Measurements from ENCODE around the gene NELFB. TPM values are rescaled to one million over a fixed set of nuclear protein-coding genes. Genes with fewer than 3 reads are reported as not detected.

Gene NELFB
- total RNA-seq, 1 experiment from 2014 or later: 41.9 TPM

DNA sequence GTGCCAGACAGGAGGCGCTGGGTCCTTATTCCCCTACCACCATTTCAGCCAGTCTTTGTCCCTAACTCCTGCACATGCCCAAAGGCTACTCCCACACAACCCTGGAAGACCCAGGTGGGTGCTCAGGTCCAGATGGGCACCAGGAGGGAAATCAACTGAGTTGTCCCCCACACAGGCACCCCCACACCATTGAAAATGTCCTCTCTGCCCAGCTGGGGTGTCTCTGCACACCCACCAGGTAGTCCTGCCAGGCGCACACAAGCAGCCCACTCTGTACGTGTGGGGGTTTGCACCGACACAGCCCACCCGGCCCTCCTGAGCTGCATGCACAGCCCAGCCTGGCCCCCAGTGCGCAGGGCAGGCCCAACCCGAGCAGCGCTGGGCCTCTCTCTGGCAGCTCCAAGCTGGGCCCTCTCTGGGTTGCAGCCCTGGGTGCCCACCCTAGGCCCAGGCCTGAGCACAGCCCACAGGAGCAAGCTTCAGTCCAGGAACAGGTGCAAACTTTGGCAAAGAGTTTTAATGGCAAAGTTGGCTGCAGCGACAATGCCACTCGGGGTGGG lies 35.3 kb upstream of the NELFB start:
- no peak for DNase-seq (ENCODE audit: low read depth in 1 of 2, low spot score in 2 of 2)
- Histone ChIP-seq H3K4me3 (no peak overlapping the region), H3K36me3 (peaks cover 37% of the 10 kb centered on the region), H3K27ac (no peak overlapping the region), H3K27me3 (replicated peaks) (no peaks in the 10 kb centered on the region), H3K4me1 (replicated peaks) (peaks cover 25% of the 10 kb centered on the region), H3K9me3 (replicated peaks) (no peaks in the 10 kb centered on the region)

DNA sequence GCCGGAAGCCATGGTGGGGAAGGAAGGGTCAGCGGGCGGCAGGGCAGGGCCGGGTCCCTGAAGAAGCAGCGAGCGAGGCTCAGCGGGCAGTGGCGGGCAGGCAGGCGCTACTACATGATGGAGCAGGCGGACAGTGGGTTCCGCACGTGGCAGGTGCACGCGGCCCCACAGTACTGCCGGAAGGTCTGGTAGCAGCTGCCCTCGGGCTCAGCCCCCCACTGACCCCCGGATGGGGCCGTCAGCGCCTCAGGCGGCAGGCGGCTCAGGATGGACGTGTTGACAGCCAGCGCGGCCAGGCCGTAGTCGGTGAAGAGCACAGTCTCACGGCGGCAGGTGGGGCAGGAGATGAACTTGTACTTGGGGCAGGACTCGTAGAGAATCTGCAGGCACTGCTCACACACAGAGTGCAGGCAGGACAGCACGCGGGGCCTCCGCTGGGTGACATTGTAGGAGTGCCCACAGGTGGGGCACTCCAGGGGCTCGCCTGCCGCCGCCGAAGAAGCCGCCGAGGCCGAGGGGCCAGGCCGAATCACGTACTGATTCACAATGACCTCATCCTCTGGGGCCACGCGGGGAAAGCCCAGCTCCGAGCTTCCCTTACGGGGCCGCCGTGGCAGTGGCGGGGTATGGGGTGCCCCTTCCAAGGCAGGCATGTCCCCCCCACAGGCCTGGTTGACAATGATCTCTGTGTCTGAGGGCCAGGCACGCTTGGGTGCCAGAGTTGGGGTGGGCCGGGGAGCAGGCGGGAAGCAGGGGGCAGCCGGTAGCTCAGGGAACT lies 34.6 kb upstream of the NELFB start:
- H3K36me3 ChIP-seq: peaks cover 32% of the 10 kb centered on the region
- H3K9me3 ChIP-seq (replicated peaks): no peaks in the 10 kb centered on the region
- no peak overlapping the region for H3K27ac ChIP-seq
- no peaks in the 10 kb centered on the region for H3K27me3 ChIP-seq (replicated peaks)
- DNase-seq (ENCODE audit: low read depth in 1 of 2, low spot score in 2 of 2): no peak
- no peak overlapping the region for H3K4me3 ChIP-seq
- peaks cover 25% of the 10 kb centered on the region for H3K4me1 ChIP-seq (replicated peaks)

DNA sequence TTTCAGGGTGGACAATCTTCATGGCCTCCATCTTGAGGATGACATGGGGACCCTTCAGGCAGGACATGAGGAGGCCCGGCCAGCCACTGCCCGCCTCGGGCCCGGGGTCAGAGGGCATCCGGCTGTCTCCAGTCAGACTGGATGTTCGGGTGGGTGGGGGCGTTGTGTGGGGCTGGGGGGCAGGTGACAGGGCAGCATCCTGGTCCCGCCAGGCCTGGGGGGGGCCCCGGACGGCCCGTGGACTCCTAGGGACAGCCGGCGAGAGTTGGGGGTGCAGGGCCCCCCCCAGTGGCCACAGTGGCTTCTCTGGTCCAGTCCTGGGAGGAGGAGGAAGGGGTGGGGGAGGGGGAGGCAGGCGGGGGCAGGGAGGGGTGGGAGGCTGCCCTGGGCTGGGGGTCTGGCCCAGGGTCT lies 34.0 kb upstream of the NELFB start:
- Histone ChIP-seq H3K27me3 (replicated peaks) (no peaks in the 10 kb centered on the region), H3K4me3 (no peak overlapping the region), H3K4me1 (replicated peaks) (peaks cover 25% of the 10 kb centered on the region), H3K27ac (no peak overlapping the region), H3K9me3 (replicated peaks) (no peaks in the 10 kb centered on the region), H3K36me3 (peaks cover 26% of the 10 kb centered on the region)
- DNase-seq (ENCODE audit: low read depth in 1 of 2, low spot score in 2 of 2): no peak

DNA sequence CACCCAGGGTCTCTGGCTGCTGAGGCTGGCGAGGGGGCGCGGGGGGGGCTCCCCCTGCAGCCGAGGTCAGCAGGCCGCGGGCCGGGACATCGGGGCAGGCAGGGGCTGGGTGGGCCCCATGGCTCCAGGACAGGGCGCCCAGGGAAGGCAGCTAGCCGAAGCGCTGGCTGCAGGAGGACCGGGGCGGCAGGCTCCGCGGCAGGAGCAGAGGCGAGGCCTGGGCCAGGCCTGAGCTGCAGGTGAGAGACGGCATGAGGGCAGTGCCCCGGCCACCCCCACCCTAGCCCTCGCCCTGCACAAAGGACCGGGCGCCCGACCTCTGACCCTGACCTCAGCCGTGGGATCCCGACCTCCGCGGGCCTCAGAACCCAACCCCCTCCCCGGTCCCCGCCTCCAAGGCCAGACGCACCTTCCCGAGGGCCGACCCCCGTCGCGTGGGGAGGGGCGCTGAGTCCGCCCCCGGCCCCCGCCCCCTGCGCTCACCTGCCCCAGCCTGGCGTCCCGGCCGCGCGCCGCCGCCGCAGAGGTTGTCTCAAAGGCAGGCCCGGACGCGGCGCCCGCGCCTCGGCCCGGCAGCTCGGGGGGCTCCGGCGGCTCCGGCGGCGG lies 33.5 kb upstream of the NELFB start:
- H3K27me3 ChIP-seq (replicated peaks): no peaks in the 10 kb centered on the region
- H3K4me3 ChIP-seq: no peak overlapping the region
- no peak for DNase-seq (ENCODE audit: low read depth in 1 of 2, low spot score in 2 of 2)
- H3K36me3 ChIP-seq: peaks cover 21% of the 10 kb centered on the region
- peaks cover 25% of the 10 kb centered on the region for H3K4me1 ChIP-seq (replicated peaks)
- no peaks in the 10 kb centered on the region for H3K9me3 ChIP-seq (replicated peaks)
- no peak overlapping the region for H3K27ac ChIP-seq

DNA sequence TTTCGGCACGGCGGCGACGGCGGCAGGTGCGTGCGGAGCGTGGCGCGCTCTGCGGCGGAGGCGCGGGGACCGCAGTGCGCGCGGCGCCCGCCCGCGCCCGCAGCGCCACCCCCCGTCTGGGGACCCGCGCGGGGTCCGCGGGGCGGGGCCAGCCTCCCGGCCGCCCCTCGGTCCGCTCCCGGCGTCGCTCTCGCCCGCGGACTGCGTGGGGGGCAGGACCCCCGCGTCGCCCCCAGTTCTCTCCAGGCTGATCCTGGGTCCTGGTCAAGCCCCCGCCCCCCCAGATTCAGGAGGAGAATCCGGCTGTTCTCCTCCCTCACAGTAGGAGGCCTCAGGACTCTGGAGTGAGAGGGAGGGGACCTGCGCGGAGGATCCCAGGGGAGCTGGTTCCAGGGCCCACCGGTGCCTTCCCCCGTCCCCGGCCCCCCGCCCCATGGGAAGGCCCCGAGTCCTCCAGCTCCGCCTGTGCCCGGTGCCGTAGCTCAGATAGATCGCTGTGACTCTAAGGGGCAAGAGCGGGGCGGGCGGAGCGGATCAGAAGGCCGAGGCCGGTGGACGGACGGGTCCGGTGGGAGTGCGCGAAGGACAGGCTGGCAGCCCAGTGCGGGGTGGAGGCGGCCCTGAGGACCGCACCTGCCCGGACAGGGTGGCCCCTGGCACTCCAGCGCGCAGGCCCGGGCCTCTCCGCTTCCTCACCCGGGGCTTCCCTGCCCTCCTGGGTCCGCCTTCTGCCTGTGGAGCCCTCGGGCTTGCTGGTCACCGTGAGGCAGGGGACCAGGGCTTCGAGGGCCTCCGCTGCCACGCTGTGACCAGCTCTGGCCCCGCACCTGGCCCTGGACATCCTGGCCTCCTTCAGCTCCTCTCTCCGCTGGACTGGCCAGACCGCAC lies 32.7 kb upstream of the NELFB start, which contains the start of gene RNF208:
Gene RNF208 (minus strand): TSS at position 51 of the 888 bp plus-strand sequence. CDS start 1,028 bp downstream, outside the sequence.
- Histone ChIP-seq H3K4me3 (peak within 1 kb of the TSS; percentile 82), H3K27me3 (replicated peaks) (no peaks in the 10 kb centered on the region), H3K9me3 (replicated peaks) (no peaks in the 10 kb centered on the region), H3K27ac (no peak within 1 kb of the TSS), H3K36me3 (peaks cover 19% of the 10 kb centered on the region), H3K4me1 (replicated peaks) (peaks cover 29% of the 10 kb centered on the region)
- DNase-seq (ENCODE audit: low read depth in 1 of 2, low spot score in 2 of 2): no peak

DNA sequence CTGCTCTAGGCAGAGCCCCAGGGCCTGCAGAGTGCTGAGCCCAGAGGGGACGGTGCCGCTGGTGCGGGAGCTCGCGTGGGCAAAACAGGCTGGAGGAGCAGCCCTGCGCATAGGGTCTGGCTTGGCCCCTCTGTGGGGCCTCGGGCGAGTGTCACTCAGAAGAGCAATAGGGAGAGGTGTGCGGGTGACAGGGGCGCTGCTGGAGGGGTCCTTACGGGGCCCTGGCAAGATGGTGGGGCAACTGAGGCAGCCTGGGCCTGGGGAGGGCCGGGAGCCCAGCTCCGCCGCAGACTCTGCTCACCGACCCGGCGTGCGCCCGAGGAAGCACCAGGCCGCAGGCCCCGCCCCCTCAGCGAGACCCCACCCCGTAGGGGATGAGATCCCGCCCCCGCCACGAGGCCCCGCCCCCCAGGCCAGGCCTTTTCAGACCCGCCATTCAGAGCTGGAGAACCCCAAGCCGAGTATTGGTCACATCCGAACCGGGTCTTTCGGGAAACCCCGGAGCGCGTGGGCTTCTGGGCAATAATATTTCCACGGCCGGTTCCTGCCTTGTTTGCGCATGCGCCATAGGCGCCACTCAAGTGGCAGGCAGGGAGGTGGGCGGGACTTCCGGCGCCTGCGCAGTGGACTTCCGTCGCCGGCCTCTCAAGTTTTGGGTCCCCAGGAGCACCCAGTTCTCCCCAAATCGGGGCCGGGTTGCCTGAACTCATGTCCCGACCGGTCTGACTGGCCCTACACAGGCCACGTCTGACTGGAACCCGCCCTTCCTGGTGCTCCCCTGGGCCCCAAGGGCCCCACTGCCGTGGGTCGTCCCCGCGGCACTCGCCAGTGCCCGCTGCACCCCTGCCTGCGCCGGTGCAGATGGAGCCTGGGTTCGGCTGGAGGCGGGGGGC lies 31.8 kb upstream of the NELFB start:
- peak; percentile 88 to 98 for DNase-seq (ENCODE audit: low read depth in 1 of 2, low spot score in 2 of 2)
- peaks cover 27% of the 10 kb centered on the region for H3K4me1 ChIP-seq (replicated peaks)

DNA sequence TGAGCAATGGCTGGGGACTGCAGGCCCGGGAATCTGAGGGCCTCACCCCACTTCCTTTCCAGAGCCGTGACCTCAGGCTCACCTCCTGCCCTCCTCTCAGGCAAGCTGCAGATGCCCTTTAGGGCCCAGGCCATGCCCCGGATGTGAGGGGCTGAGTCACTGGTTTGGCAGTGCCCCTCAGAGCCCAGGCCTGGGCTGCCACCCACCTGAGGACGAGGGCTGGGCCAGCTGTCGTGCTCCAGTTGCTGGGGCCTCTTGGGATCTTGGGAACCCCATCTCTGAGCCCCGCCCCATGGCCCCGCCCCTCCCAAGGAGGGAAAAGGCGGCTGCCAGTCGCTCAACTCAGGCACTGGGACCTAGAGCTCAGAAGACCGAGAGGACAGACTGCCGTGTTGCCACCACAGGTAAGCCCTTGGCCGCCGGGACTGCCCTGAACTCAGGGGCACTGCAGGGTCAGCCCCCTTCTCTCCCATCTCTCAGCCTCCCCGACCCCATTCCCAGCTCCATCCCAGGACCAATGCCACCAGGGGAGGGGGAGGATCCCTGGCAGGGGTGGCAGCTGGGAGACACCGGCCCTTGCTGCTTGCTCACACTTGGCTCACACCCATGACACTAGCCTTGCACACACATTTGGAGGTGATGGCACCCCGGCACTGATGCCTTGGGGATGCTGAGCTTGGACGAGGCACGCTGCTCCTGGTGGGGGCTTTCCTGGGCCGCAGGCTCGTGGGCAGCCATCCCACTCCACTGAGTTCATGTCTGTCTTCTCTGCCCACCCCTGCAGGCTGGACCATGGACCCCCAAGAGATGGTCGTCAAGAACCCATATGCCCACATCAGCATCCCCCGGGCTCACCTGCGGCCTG lies 30.1 kb upstream of the NELFB start, which contains the start of gene CYSRT1:
Gene CYSRT1 (plus strand): TSS at position 345 of the 865 bp plus-strand sequence. CDS start 448 bp downstream, at position 793.
- DNase-seq (ENCODE audit: low read depth in 1 of 2, low spot score in 2 of 2): no peak
- Histone ChIP-seq H3K27ac (no peak within 1 kb of the TSS), H3K36me3 (peaks cover 3% of the 10 kb centered on the region; the same call in 1 of the 2 replicates), H3K4me3 (peak within 1 kb of the TSS; percentile 82), H3K9me3 (replicated peaks) (no peaks in the 10 kb centered on the region), H3K4me1 (replicated peaks) (peaks cover 19% of the 10 kb centered on the region), H3K27me3 (replicated peaks) (peaks cover 3% of the 10 kb centered on the region; the same call in 1 of the 2 replicates)

More for the DNA sequence above, 31.8 kb upstream of the NELFB start:
- no peaks in the 10 kb centered on the region; the same call in 1 of the 2 replicates for H3K27me3 ChIP-seq (replicated peaks)
- H3K27ac ChIP-seq: peak overlapping the region; percentile 50
- peak overlapping the region; percentile 82 for H3K4me3 ChIP-seq
- no peaks in the 10 kb centered on the region for H3K9me3 ChIP-seq (replicated peaks)
- peaks cover 10% of the 10 kb centered on the region for H3K36me3 ChIP-seq

DNA sequence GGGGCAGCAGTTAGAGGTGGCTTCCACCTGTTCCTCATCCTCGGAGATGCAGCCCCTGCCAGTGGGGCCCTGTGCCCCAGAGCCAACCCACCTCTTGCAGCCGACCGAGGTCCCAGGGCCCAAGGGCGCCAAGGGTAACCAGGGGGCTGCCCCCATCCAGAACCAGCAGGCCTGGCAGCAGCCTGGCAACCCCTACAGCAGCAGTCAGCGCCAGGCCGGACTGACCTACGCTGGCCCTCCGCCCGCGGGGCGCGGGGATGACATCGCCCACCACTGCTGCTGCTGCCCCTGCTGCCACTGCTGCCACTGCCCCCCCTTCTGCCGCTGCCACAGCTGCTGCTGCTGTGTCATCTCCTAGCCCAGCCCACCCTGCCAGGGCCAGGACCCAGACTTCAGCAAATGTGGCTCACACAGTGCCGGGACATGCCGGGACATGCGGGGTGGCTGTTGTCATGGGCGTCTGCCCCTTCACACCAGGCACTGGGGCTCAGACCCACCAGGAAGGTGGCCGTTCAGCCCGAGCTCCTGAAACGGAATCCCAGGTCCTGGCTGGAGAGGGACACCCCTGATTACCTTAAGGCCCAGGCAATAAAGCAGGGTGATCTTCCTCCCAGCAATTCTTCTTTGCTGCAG lies 29.3 kb upstream of the NELFB start:
- H3K4me1 ChIP-seq (replicated peaks): peaks cover 19% of the 10 kb centered on the region
- peaks cover 3% of the 10 kb centered on the region; the same call in 1 of the 2 replicates for H3K36me3 ChIP-seq
- no peak overlapping the region for H3K4me3 ChIP-seq
- no peaks in the 10 kb centered on the region for H3K9me3 ChIP-seq (replicated peaks)
- peaks cover 11% of the 10 kb centered on the region; the same call in 1 of the 2 replicates for H3K27me3 ChIP-seq (replicated peaks)
- no peak overlapping the region for H3K27ac ChIP-seq
- DNase-seq (ENCODE audit: low read depth in 1 of 2, low spot score in 2 of 2): no peak

DNA sequence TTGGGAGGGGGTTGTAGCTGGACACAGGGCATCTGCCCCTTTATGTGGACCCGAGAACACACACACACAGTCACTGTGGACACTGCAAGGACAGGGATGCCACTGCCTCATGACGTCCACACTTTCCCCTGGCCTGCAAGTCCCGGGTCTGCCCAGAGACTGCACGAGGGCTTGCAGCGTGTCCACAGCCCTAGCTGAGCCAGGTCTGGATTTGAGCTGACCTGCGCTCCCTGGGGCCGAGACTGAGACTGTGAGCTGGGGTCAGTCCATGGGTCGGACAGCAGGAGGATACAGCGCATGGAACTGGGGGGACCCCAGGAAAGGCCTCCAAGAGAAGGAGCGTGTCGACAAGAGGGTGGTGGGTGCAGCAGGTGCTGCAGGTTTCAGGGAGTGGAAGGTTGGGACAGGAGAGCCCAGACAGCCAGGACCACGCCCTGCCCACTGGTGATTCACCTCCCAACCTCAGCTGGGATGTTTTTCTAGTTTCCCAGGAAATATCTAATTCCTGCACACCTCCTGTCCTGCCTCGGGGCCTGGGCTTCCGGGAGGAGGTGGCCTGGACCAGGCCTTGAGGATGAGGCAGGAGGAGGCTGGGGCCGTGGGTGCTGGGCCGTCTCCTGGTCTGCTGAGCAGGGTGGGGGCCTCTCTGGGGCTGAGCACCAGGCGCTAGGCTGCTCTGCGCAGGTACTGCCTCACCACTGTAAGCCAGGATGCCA lies 28.6 kb upstream of the NELFB start:
- Histone ChIP-seq H3K4me1 (replicated peaks) (peaks cover 19% of the 10 kb centered on the region), H3K4me3 (no peak overlapping the region), H3K36me3 (peaks cover 3% of the 10 kb centered on the region; the same call in 1 of the 2 replicates), H3K27me3 (replicated peaks) (peaks cover 13% of the 10 kb centered on the region; the same call in 1 of the 2 replicates), H3K27ac (no peak overlapping the region), H3K9me3 (replicated peaks) (no peaks in the 10 kb centered on the region)
- DNase-seq (ENCODE audit: low read depth in 1 of 2, low spot score in 2 of 2): no peak

DNA sequence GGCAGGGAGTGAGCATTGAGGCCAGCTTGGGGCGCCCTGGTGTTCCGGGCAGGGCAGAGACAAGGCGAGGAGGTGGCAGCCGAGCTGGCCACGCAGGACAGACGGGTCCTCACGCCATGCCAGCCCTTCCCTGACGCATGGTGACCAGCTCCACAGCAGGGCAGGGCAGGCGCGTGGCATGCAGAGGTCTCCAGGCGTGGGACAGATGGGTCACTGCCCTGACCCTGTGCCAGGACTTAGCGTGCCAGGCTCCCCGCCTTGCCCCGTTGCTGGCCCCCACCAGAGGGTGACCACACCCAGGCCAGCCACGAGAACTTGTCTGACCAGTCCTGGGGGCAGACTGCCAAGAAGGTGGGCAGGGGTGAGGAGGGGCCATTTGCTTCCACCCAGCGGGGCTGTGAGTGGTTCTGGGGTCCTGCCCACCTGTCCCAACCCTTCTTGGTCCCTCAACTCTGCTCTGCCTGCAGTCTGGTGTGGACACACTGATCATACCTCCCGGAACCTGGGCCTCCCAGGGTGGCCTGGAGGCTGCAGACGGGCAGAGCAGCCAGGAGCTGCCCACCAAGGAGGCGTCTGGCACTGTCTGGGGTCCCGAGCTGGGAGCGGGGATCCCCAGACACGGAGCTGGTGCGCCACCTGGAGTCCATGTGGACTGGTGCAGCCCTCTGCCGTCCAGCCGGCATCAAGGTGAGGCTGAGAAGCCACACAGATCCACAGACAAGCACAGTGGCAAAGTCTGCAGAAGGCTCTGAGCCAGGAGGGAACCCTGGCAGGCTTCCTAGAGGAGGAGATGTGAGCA lies 27.9 kb upstream of the NELFB start, which contains the start of gene RNF224:
Gene RNF224 (plus strand): TSS at position 449 of the 799 bp plus-strand sequence. CDS start 834 bp downstream, outside the sequence.
- Histone ChIP-seq H3K4me3 (no peak within 1 kb of the TSS), H3K4me1 (replicated peaks) (peaks cover 19% of the 10 kb centered on the region), H3K36me3 (peaks cover 3% of the 10 kb centered on the region; the same call in 1 of the 2 replicates), H3K27ac (no peak within 1 kb of the TSS), H3K27me3 (replicated peaks) (peaks cover 20% of the 10 kb centered on the region; the same call in 1 of the 2 replicates), H3K9me3 (replicated peaks) (no peaks in the 10 kb centered on the region)
- DNase-seq (ENCODE audit: low read depth in 1 of 2, low spot score in 2 of 2): peak; percentile 55 to 74

Measured in SJSA1 (cell line).